IgD-negative memory B cell (primary cell): ENCODE measurements around the gene GARIN5A. TPM values are rescaled to one million over a fixed set of nuclear protein-coding genes. Genes with fewer than 3 reads are reported as not detected.

ENCODE experiments used
- H3K27ac Mint-ChIP-seq, 3 donors: one replicate each; pipeline ENCODE4 v1.8.0; 2020 to 2022; ENCODE audit warnings: mild to moderate bottlenecking in 3 of 3, mixed read lengths in 3 of 3, moderate library complexity in 1 of 3
- H3K27me3 Mint-ChIP-seq: one replicate; pipeline ENCODE4 v1.8.0; 2021; ENCODE audit warnings: mixed read lengths
- H3K36me3 Mint-ChIP-seq: one replicate; pipeline ENCODE4 v1.8.0; 2020; ENCODE audit warnings: mild to moderate bottlenecking, mixed read lengths
- H3K4me1 Mint-ChIP-seq, 3 donors: one replicate each; pipeline ENCODE4 v1.8.0; 2020 to 2022; ENCODE audit warnings: mixed read lengths in 3 of 3, mild to moderate bottlenecking in 1 of 3
- H3K4me3 Mint-ChIP-seq, 4 donors: one replicate each; pipeline ENCODE4 v1.8.0; 2020 to 2022; ENCODE audit warnings: mild to moderate bottlenecking in 4 of 4, mixed read lengths in 4 of 4, moderate library complexity in 3 of 4
- H3K9me3 Mint-ChIP-seq, 3 donors: one replicate each; pipeline ENCODE4 v1.8.0; 2020 to 2021; ENCODE audit warnings: mixed read lengths in 3 of 3, mild to moderate bottlenecking in 1 of 3
- polyA plus RNA-seq: library from polyadenylated mRNA; unstranded; fragments of 300-500 nt; fragmentation: Illumina TruSeq; gene quantifications from one replicate; pipeline ENCODE4 v1.2.3, GENCODE V29; 2021

GARIN5A gene
- polyA plus RNA-seq, 1 donor from 2014 or later: 0.53 TPM

DNA sequence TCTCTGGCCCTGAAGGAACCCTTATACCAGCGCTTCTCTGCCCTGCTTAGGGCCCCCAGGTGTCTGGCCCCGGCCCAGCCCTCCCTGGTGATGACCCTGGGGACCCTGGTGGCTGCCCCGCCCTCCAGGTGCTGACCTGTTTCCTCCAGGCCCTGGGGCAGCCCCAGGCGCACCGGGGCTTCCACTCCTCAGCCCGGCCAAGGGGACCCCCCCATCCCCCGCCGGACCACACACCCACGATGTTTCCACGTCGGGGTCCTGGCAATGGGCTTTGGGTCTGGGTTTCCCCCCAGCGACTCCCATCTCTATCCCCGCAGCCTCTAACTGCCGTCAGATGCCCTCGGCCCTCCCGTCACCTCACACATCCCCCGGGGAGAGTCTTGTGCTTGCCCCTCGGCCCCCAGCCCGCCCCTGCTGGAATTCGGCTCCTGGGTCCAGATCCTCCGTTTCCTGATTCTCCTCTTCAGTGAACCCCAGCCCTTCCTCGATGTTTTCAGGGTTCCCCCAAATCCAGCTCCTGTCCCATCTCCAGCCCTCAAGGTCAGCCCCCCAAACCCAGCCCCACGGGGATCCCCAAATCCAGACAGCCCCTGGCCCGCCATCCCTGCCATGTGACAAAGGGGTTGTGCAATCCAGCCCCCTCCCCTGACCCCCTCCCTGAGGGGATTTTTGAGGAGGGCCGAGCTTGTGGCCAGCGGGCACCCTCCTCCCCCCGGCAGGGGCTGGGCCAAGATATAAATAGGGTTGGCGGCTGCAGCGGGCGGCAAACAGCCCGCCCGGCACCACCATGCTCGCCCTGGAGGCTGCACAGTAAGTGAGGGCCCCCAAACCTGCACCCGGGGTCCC lies 58.2 kb downstream of the GARIN5A start, which contains the start of gene SPIB:
Gene SPIB, plus strand, starts transcription at position 763 of the 846 bp plus-strand sequence. Its CDS starts 25 bp downstream, at position 788.
- Mint-ChIP-seq H3K4me3 (peak within 1 kb of the TSS; percentile 99 to 100 (median 100)), H3K27me3 (no peaks in the 10 kb centered on the region)

DNA sequence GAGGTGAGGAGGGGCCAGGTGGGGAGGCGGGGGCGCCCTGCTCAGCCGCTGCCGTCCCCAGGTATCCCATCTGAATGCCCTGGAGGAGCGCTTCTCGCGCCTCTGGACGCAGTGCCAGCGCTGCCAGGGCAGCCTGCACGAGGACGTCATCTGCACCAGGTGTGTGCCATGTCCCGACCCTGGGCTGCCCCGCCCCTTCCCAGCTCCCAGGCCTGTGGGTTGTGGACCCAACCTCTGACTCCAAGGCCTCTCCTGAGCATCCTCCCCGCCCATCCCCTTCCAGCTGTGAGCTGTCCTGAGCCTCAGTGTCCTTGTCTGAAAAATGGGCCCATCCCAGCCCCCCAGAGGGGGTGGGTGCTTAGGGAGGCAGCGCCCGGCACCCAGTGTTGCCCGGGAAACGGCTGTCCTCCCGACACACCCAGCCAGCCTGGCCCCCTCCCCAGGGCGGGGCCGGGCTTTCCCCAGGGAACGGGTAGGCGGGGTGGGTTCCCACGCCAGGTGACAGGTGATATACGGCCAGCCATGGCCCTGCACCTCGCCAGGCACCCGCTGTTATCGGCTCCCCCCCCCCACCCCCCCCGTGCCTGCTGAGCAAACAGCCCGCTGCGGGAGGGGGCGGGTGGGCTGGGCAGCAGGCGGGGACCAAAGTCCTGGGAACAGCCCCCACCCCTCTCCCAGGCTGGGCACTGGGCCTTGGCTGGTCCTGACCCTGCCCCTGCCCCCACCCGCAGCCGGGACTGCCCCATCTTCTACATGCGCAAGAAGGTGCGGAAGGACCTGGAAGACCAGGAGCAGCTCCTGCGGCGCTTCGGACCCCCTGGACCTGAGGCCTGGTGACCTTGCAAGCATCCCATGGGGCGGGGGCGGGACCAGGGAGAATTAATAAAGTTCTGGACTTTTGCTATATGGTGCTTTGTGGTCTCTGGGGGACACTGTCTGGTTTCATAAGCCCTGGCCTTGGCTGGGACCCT lies 59.3 kb downstream of the GARIN5A start:
- peak overlapping the region; percentile 99 to 100 (median 100) for H3K4me3 Mint-ChIP-seq

More for the DNA sequence above, 58.2 kb downstream of the GARIN5A start, which contains the start of gene SPIB:
- Mint-ChIP-seq H3K4me1 (peaks cover 20 to 26% (median 26%) of the 10 kb centered on the region in 3 donors), H3K36me3 (peaks cover 18% of the 10 kb centered on the region), H3K27ac (peak within 1 kb of the TSS; percentile 96 to 100 (median 96)), H3K9me3 (no peaks in the 10 kb centered on the region)

More for the DNA sequence above, 59.3 kb downstream of the GARIN5A start:
- H3K27me3 Mint-ChIP-seq: no peaks in the 10 kb centered on the region
- H3K9me3 Mint-ChIP-seq: no peaks in the 10 kb centered on the region
- H3K27ac Mint-ChIP-seq: peak overlapping the region; percentile 96 to 100 (median 96)
- H3K4me1 Mint-ChIP-seq: peaks cover 19 to 23% (median 22%) of the 10 kb centered on the region in 3 donors
- peaks cover 18% of the 10 kb centered on the region for H3K36me3 Mint-ChIP-seq

Other genes starting within 250 kb of the GARIN5A start
- not detected for gene KCNC3, start 147.5 kb downstream of the GARIN5A start, polyA plus RNA-seq
- gene NAPSA, start 111.2 kb downstream of the GARIN5A start, polyA plus RNA-seq: 4.2 TPM
- gene NR1H2, start 100.4 kb downstream of the GARIN5A start, polyA plus RNA-seq: 130 TPM
- 32.8 TPM for gene POLD1, start 92.5 kb downstream of the GARIN5A start, polyA plus RNA-seq
- 403 TPM for gene SPIB, start 57.9 kb downstream of the GARIN5A start, polyA plus RNA-seq
- 1.3 TPM for gene MYBPC2, start 44.0 kb downstream of the GARIN5A start, polyA plus RNA-seq
- 8.7 TPM for gene EMC10, start 341 bp downstream of the GARIN5A start, polyA plus RNA-seq
- gene JOSD2, start 34.3 kb upstream of the GARIN5A start, polyA plus RNA-seq: 15.0 TPM
- gene ASPDH, start 37.1 kb upstream of the GARIN5A start, polyA plus RNA-seq: not detected
- not detected for gene LRRC4B, start 91.6 kb upstream of the GARIN5A start, polyA plus RNA-seq
- not detected for gene SYT3, start 163.0 kb upstream of the GARIN5A start, polyA plus RNA-seq
- gene C19orf81, start 172.6 kb upstream of the GARIN5A start, polyA plus RNA-seq: 1.3 TPM
- gene SHANK1, start 243.0 kb upstream of the GARIN5A start, polyA plus RNA-seq: not detected
- 0.61 TPM for gene CLEC11A, start 246.5 kb upstream of the GARIN5A start, polyA plus RNA-seq